ENCODE results near the gene RTEL1.

DNA sequence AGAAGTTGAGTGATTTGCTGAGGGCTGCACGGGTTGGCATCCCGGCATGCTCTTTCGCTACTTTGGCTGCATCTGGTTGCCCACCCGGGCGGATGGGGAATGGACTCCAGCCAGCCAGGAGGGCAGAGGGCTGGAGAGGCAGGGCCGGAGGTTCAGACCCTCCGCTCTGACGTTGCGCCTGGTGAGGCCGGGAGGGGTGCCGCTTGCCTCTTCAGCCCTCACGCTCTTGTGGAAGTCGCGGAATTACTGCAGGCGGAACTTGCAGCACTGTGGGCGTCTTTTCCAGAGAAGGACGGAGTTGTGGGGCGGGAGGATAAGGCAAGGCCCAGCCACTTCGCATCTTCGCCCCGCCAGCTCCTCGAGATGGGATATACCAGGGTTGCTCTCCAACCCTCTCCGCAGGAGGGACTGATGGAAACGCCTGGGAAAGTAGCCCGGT is 656 bp downstream of the RTEL1 start:
- TF ChIP-seq, protein P1, sequence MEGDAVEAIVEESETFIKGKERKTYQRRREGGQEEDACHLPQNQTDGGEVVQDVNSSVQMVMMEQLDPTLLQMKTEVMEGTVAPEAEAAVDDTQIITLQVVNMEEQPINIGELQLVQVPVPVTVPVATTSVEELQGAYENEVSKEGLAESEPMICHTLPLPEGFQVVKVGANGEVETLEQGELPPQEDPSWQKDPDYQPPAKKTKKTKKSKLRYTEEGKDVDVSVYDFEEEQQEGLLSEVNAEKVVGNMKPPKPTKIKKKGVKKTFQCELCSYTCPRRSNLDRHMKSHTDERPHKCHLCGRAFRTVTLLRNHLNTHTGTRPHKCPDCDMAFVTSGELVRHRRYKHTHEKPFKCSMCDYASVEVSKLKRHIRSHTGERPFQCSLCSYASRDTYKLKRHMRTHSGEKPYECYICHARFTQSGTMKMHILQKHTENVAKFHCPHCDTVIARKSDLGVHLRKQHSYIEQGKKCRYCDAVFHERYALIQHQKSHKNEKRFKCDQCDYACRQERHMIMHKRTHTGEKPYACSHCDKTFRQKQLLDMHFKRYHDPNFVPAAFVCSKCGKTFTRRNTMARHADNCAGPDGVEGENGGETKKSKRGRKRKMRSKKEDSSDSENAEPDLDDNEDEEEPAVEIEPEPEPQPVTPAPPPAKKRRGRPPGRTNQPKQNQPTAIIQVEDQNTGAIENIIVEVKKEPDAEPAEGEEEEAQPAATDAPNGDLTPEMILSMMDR (IDR thresholded peaks at IDR 0.05) = no peak
- no peak for TF ChIP-seq POLR2A (IDR thresholded peaks at IDR 0.05)
- TF ChIP-seq EP300 (IDR thresholded peaks at IDR 0.05) = no peak
- no peak for TF ChIP-seq POLR2AphosphoS5 (IDR thresholded peaks at IDR 0.05)
